ENCODE data around the gene MED4.

- TF ChIP-seq CTCF (conservative IDR thresholded peaks at IDR 0.05 in 1 of 2, IDR thresholded peaks at IDR 0.05 in 1 of 2; ENCODE audit: low read depth in 1 of 2, low read length in 2 of 2) (no peak), EZH2 (IDR thresholded peaks at IDR 0.05; ENCODE audit: low read length, missing control alignments) (no peak)
These were observed 43.4 kb upstream of the MED4 start for GRCh38 chr13:48138270-48138669.
